Transverse colon (tissue), 4 donors: ENCODE measurements around the gene ZBTB39.

ENCODE experiments used
- CTCF ChIP-seq, 5 experiments: fragments of 200-600 bp in 3 of 5; fragments of 450-650 bp in 2 of 5; sonication (generic) in 3 of 5; IDR thresholded peaks; 1 replicate in 2 of 5; 2 replicates in 3 of 5; pipeline ENCODE4 v1.5.1; 2016 to 2017; ENCODE audit warnings: antibody characterized with exemption in 5 of 5, inconsistent platforms in 3 of 5, mild to moderate bottlenecking in 2 of 5, moderate library complexity in 1 of 5
- EP300 ChIP-seq: sonication (generic); formaldehyde crosslinking; IDR thresholded peaks from one replicate; pipeline ENCODE4 v1.6.1; 2017; ENCODE audit warnings: antibody characterized with exemption, low read depth
- POLR2A ChIP-seq: fragments of 450-650 bp; IDR thresholded peaks from one replicate; pipeline ENCODE4 v1.6.1; 2016; ENCODE audit warnings: antibody characterized with exemption, mild to moderate bottlenecking, moderate library complexity
- POLR2AphosphoS5 ChIP-seq, 3 donors: sonication (generic); formaldehyde crosslinking; IDR thresholded peaks; one replicate each; pipeline ENCODE4 v1.6.1; 2016; ENCODE audit warnings: antibody characterized with exemption in 3 of 3

- TF ChIP-seq CTCF (IDR thresholded peaks at IDR 0.05): no peak
- no peak for TF ChIP-seq POLR2A
- TF ChIP-seq POLR2AphosphoS5 (IDR thresholded peaks at IDR 0.05): no peak
- no peak for TF ChIP-seq EP300
These were observed 24.9 kb upstream of the ZBTB39 start for GRCh38 chr12:57031138-57031725.
